IMR-90 (cell line): ENCODE results near the gene MATK. TPM values are rescaled to one million over a fixed set of nuclear protein-coding genes. Genes with fewer than 3 reads are reported as not detected.

Source experiments
- ATAC-seq: fragments of 200-7000 bp; cut with Tn5 transposase; 2 replicates; pipeline ENCODE4 v1.9.1; 2020; ENCODE audit warnings: low read depth, mild to moderate bottlenecking, moderate library complexity
- BruUV-seq: library from RNA; stranded (reverse); fragments of 400-500 nt; replicated peaks from 2 replicates; lab custom pipeline; 2021; lab: Mats Ljungman, UMichigan
- CTCF ChIA-PET: fragments of 300-600 bp; formaldehyde crosslinking; extraction: SDS; loops from one replicate; lab custom pipeline; 2021; ENCODE audit warnings: antibody characterized with exemption; lab: Yijun Ruan, JAX
- POLR2A ChIA-PET: fragments of 300-600 bp; sonication (Branson Sonifier 250); formaldehyde crosslinking; loops from one replicate; lab custom pipeline; 2022; ENCODE audit warnings: antibody characterized with exemption; ENCODE audit not compliant: unreplicated experiment; lab: Charles Lee
- DNase-seq: peaks from one replicate; pipeline ENCODE4 v3.0.0; 2013
- H2AFZ ChIP-seq: replicated peaks from 2 replicates; pipeline ENCODE3; 2013; ENCODE audit warnings: low read length, mild to moderate bottlenecking; ENCODE audit not compliant: poor library complexity
- H2AK5ac ChIP-seq: 2 replicates; pipeline ENCODE4 v1.6.1; 2013; ENCODE audit warnings: low read depth, low read length, inconsistent platforms
- H2AK9ac ChIP-seq: replicated peaks from 2 replicates; pipeline ENCODE3; 2013; ENCODE audit warnings: mild to moderate bottlenecking, low read depth, low read length, moderate library complexity; ENCODE audit not compliant: poor library complexity
- H2BK120ac ChIP-seq: 2 replicates; pipeline ENCODE4 v1.6.1; 2013; ENCODE audit warnings: low read depth, low read length, inconsistent platforms
- H2BK15ac ChIP-seq: 3 replicates; pipeline ENCODE4 v1.6.1; 2013; ENCODE audit warnings: low read depth, low read length, inconsistent platforms
- H2BK20ac ChIP-seq: 2 replicates; pipeline ENCODE4 v1.6.1; 2013; ENCODE audit warnings: low read depth, mild to moderate bottlenecking, inconsistent platforms, low read length, moderate library complexity
- H2BK5ac ChIP-seq: 2 replicates; pipeline ENCODE4 v1.6.1; 2013; ENCODE audit warnings: mild to moderate bottlenecking, low read depth, low read length, inconsistent platforms; ENCODE audit not compliant: poor library complexity, severe bottlenecking
- H3K14ac ChIP-seq: replicated peaks from 2 replicates; pipeline ENCODE4 v1.6.1; 2013; ENCODE audit warnings: low read depth, low read length, inconsistent platforms
- H3K18ac ChIP-seq: 2 replicates; pipeline ENCODE4 v1.6.1; 2013; ENCODE audit warnings: low read depth, low read length, control low read depth
- H3K23ac ChIP-seq: 2 replicates; pipeline ENCODE4 v1.6.1; 2013; ENCODE audit warnings: low read depth, low read length, inconsistent platforms
- H3K27ac ChIP-seq: 2 replicates; pipeline ENCODE4 v1.5.1; 2013; ENCODE audit warnings: mild to moderate bottlenecking, control low read depth, low read length; ENCODE audit not compliant: insufficient read depth
- H3K27me3 ChIP-seq: 2 replicates; pipeline ENCODE4 v1.6.1; 2013; ENCODE audit warnings: low read length; ENCODE audit not compliant: control insufficient read depth, insufficient read depth
- H3K36me3 ChIP-seq: 2 replicates; pipeline ENCODE4 v1.6.1; 2013; ENCODE audit warnings: low read length, mixed read lengths; ENCODE audit not compliant: control insufficient read depth, insufficient read depth
- H3K4ac ChIP-seq: 2 replicates; pipeline ENCODE4 v1.6.1; 2013; ENCODE audit warnings: low read depth, low read length, inconsistent platforms
- H3K4me1 ChIP-seq: 2 replicates; pipeline ENCODE4 v1.6.1; 2013; ENCODE audit warnings: low read length, mixed read lengths; ENCODE audit not compliant: control insufficient read depth, insufficient read depth
- H3K4me2 ChIP-seq: 2 replicates; pipeline ENCODE4 v1.6.1; 2013; ENCODE audit warnings: low read depth, mild to moderate bottlenecking, control low read depth, low read length, moderate library complexity
- H3K4me3 ChIP-seq: 2 replicates; pipeline ENCODE4 v1.5.1; 2013; ENCODE audit warnings: low read depth, mild to moderate bottlenecking, control low read depth, low read length, moderate library complexity; ENCODE audit not compliant: insufficient read depth
- H3K56ac ChIP-seq: 2 replicates; pipeline ENCODE4 v1.6.1; 2013; ENCODE audit warnings: low read length, inconsistent platforms; ENCODE audit not compliant: insufficient read depth; ENCODE audit errors: extremely low read depth
- H3K79me1 ChIP-seq, 2 experiments: 2 replicates each; pipeline ENCODE4 v1.6.1; 2013; ENCODE audit warnings: low read length in 2 of 2, inconsistent platforms in 1 of 2, low read depth in 1 of 2
- H3K9ac ChIP-seq: 2 replicates; pipeline ENCODE4 v1.6.1; 2013; ENCODE audit warnings: low read depth, low read length, control low read depth
- H3K9me1 ChIP-seq: 2 replicates; pipeline ENCODE4 v1.6.1; 2013; ENCODE audit warnings: low read length, inconsistent platforms; ENCODE audit not compliant: insufficient read depth
- H3K9me3 ChIP-seq: 2 replicates; pipeline ENCODE4 v1.6.1; 2013; ENCODE audit warnings: low read length; ENCODE audit not compliant: control insufficient read depth, insufficient read depth
- H4K20me1 ChIP-seq: 2 replicates; pipeline ENCODE4 v1.6.1; 2013; ENCODE audit warnings: low read length, inconsistent platforms; ENCODE audit not compliant: insufficient read depth
- H4K5ac ChIP-seq: 2 replicates; pipeline ENCODE4 v1.6.1; 2013; ENCODE audit warnings: mild to moderate bottlenecking, low read depth, low read length, control low read depth
- H4K8ac ChIP-seq, 2 experiments: 2 replicates each; pipeline ENCODE4 v1.6.1; 2013; ENCODE audit warnings: low read depth in 2 of 2, low read length in 2 of 2, control low read depth in 1 of 2, inconsistent platforms in 1 of 2
- H4K91ac ChIP-seq: 2 replicates; pipeline ENCODE4 v1.6.1; 2013; ENCODE audit warnings: low read depth, low read length, inconsistent platforms; ENCODE audit not compliant: insufficient read depth
- CEBPB ChIP-seq: IDR thresholded peaks from 2 replicates; pipeline ENCODE4 v1.6.1; 2012; ENCODE audit warnings: low read depth, low read length, improper control_type of control experiment
- CHD1 ChIP-seq: IDR thresholded peaks from 2 replicates; pipeline ENCODE4 v1.6.1; 2012; ENCODE audit warnings: low read depth, low read length, improper control_type of control experiment
- ELK1 ChIP-seq: fragments of 150-350 bp; IDR thresholded peaks from 2 replicates; pipeline ENCODE4 v1.6.1; 2016; ENCODE audit warnings: low read depth, mild to moderate bottlenecking, low read length, moderate library complexity, borderline replicate concordance
- FOS ChIP-seq: fragments of 150-350 bp; IDR thresholded peaks from 2 replicates; pipeline ENCODE4 v1.6.1; 2016; ENCODE audit warnings: low read depth, low read length
- MAFK ChIP-seq: IDR thresholded peaks from 2 replicates; pipeline ENCODE4 v1.6.1; 2012; ENCODE audit warnings: low read depth, low read length, improper control_type of control experiment
- NFE2L2 ChIP-seq: fragments of 150-350 bp; IDR thresholded peaks from 2 replicates; pipeline ENCODE4 v1.6.1; 2016; ENCODE audit warnings: low read depth, mild to moderate bottlenecking, low read length
- POLR2A ChIP-seq: IDR thresholded peaks from 2 replicates; pipeline ENCODE4 v1.6.1; 2012; ENCODE audit warnings: mild to moderate bottlenecking, low read depth, low read length
- RAD21 ChIP-seq: IDR thresholded peaks from 2 replicates; pipeline ENCODE4 v1.6.1; 2012; ENCODE audit warnings: low read length, improper control_type of control experiment
- RCOR1 ChIP-seq: IDR thresholded peaks from 2 replicates; pipeline ENCODE4 v1.6.1; 2012; ENCODE audit warnings: mild to moderate bottlenecking, low read length, improper control_type of control experiment; ENCODE audit not compliant: insufficient replicate concordance
- WGBS, 2 experiments: methylation state at CpG; one replicate each; pipeline versions ENCODE4 v1.1.5 to v1.1.7; 2013; ENCODE audit warnings: missing lambda C conversion rate in 2 of 2; ENCODE audit not compliant: insufficient read length in 1 of 2; ENCODE audit errors: extremely low coverage in 2 of 2; 5-methylcytosine and 5-hydroxymethylcytosine counted together
- dilution Hi-C: fragments of 300-500 bp; cut with HindIII; formaldehyde crosslinking; loops from one replicate; pipeline ENCODE4 v1.14.3; 2018; ENCODE audit warnings: low sequenced_read_pairs; ENCODE audit not compliant: unreplicated experiment
- in situ Hi-C: fragments of 300-500 bp; cut with MboI; formaldehyde crosslinking; loops from 3 replicates; pipeline ENCODE4 v1.14.3; 2019; ENCODE audit warnings: low sequenced_read_pairs, inconsistent platforms, mixed read lengths
- intact Hi-C: fragments of 100-400 bp; cut with micrococcal nuclease; formaldehyde crosslinking; loops from 2 replicates; pipeline ENCODE4 v1.10.0; 2022
- polyA plus RNA-seq, 3 experiments: library from polyadenylated mRNA; depleted of rRNA; stranded (reverse); fragments of >200 nt; gene quantifications; 2 replicates each; pipeline ENCODE4 v1.2.3, GENCODE V29; 2012; ENCODE audit warnings: low replicate concordance in 1 of 3
- total RNA-seq: library from RNA; depleted of rRNA; stranded (reverse); fragments of >200 nt; gene quantifications from 2 replicates; pipeline ENCODE4 v1.2.3, GENCODE V29; 2012
- TF ChIP-seq, protein P1 (sequence below): fragments of 150-350 bp; IDR thresholded peaks from 2 replicates; pipeline ENCODE4 v1.6.1; 2017; ENCODE audit warnings: mild to moderate bottlenecking, antibody characterized with exemption, low read length, low read depth
- TF ChIP-seq, protein P2 (sequence below): conservative IDR thresholded peaks from 2 replicates; pipeline ENCODE4 v1.5.1; 2012; ENCODE audit warnings: mild to moderate bottlenecking, low read depth, low read length, improper control_type of control experiment

The MATK gene
- total and polyA plus RNA-seq, 2 of the 4 experiments (the other 2 are of a cell fraction) = not detected

- TF ChIP-seq, protein P1, sequence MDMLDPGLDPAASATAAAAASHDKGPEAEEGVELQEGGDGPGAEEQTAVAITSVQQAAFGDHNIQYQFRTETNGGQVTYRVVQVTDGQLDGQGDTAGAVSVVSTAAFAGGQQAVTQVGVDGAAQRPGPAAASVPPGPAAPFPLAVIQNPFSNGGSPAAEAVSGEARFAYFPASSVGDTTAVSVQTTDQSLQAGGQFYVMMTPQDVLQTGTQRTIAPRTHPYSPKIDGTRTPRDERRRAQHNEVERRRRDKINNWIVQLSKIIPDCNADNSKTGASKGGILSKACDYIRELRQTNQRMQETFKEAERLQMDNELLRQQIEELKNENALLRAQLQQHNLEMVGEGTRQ = no peak
These were observed 687 bp downstream of the MATK start (continued) for GRCh38 chr19:3785451-3785937.

GRCh38 chr19:3784607-3785450, 1.4 kb downstream of the MATK start:
- TF ChIP-seq CHD1 = no peak
- no peak for TF ChIP-seq MAFK
- no peak for TF ChIP-seq RAD21
- TF ChIP-seq, protein P2, sequence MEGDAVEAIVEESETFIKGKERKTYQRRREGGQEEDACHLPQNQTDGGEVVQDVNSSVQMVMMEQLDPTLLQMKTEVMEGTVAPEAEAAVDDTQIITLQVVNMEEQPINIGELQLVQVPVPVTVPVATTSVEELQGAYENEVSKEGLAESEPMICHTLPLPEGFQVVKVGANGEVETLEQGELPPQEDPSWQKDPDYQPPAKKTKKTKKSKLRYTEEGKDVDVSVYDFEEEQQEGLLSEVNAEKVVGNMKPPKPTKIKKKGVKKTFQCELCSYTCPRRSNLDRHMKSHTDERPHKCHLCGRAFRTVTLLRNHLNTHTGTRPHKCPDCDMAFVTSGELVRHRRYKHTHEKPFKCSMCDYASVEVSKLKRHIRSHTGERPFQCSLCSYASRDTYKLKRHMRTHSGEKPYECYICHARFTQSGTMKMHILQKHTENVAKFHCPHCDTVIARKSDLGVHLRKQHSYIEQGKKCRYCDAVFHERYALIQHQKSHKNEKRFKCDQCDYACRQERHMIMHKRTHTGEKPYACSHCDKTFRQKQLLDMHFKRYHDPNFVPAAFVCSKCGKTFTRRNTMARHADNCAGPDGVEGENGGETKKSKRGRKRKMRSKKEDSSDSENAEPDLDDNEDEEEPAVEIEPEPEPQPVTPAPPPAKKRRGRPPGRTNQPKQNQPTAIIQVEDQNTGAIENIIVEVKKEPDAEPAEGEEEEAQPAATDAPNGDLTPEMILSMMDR = no peak
- TF ChIP-seq POLR2A = no peak
- no peak for TF ChIP-seq NFE2L2
- TF ChIP-seq ELK1 = no peak
- TF ChIP-seq RCOR1 = no peak
- TF ChIP-seq FOS = no peak
- no peak for TF ChIP-seq CEBPB
- Histone ChIP-seq H3K4me1 (no peaks in the 10 kb centered on the region), H2BK15ac (no peak overlapping the region), H2BK5ac (no peak overlapping the region), H4K5ac (no peak overlapping the region), H3K36me3 (no peaks in the 10 kb centered on the region), H2BK20ac (no peak overlapping the region), H2AFZ (no peak overlapping the region), H4K20me1 (no peaks in the 10 kb centered on the region), H3K4me3 (no peak overlapping the region), H3K9ac (no peak overlapping the region), H3K4me2 (no peak overlapping the region), H3K18ac (no peak overlapping the region), H3K9me3 (peaks cover 24% of the 10 kb centered on the region), H2AK9ac (no peak overlapping the region), H3K79me1 (no peaks in the 10 kb centered on the region), H3K27ac (no peak overlapping the region), H2AK5ac (no peak overlapping the region), H3K27me3 (peaks cover 25% of the 10 kb centered on the region), H3K9me1 (no peaks in the 10 kb centered on the region), H4K8ac (no peak overlapping the region), H2BK120ac (no peak overlapping the region), H3K56ac (no peak overlapping the region), H3K23ac (no peak overlapping the region), H3K14ac (no peak overlapping the region), H3K4ac (no peak overlapping the region), H4K91ac (no peak overlapping the region)
- intact Hi-C loops (no loop called here), dilution Hi-C loops (no loop called here), in situ Hi-C loops (no loop called here)
- 24% methylated on average over 6 of the region's 25 CpGs; no CpG with 5 or more reads in 1 of the 2 experiments for WGBS, 2 experiments
- ATAC-seq (no peak), DNase-seq (no peak)
- ChIA-PET CTCF (no interaction called here), POLR2A (no interaction called here)
- no TSS peak for BruUV-seq
